ENCODE results near the gene CCNE1. TPM values are rescaled to one million over a fixed set of nuclear protein-coding genes. Genes with fewer than 3 reads are reported as not detected.
"Not testable (repeated sequence)": the region's sequence is repeated elsewhere in the genome, so short reads cannot be mapped to it uniquely, and the experiment has no call there.

CCNE1 gene
- polyA plus RNA-seq, 3 donors from 2014 or later, result 0.22 to 0.39 TPM; not detected in 1

DNA sequence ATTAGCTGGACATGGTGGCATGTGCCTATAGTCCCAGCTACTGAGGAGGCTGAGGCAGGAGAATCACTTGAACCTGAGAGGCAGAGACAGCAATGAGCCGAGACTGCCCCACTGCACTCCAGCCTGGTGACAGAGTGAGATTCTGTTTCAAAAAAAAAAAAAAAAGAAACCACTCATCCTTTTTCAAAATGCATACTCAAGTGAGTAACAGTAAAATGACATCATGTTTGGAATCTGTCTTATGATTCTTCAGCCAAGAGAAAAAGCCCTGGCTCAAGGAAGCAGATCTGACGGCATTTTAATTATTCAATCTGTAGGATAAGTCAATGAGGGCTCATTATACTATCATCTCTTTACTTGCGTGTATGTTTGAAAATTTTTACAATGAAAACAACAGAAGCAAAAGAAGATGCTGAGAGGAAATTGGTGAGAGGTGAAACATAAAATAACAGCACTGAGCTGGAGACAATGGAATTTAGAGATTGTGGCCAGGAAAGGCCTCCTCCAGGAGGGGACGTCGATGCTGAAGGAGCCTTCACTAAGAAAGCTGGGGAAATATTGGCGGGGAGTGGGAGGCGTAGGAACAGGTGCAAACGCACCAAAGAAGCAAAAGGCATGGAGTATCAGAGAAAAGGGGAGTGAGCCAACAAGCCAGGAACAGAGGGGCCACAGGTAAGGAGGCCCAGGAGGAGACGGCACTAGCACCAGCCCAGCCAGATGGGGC, 12.9 kb upstream of the CCNE1 start:
- H3K9me3 Mint-ChIP-seq, result no peaks in the 10 kb centered on the region
- no peaks in the 10 kb centered on the region for H3K4me1 Mint-ChIP-seq
- no peak overlapping the region for H3K4me3 Mint-ChIP-seq
- peaks cover 3 to 5% (median 3%) of the 10 kb centered on the region in 3 donors for H3K27me3 Mint-ChIP-seq (ENCODE audit: low read depth in 3 of 3)
- H3K27ac Mint-ChIP-seq, result no peak overlapping the region
- H3K36me3 Mint-ChIP-seq, result no peaks in the 10 kb centered on the region
- no peak for DNase-seq

DNA sequence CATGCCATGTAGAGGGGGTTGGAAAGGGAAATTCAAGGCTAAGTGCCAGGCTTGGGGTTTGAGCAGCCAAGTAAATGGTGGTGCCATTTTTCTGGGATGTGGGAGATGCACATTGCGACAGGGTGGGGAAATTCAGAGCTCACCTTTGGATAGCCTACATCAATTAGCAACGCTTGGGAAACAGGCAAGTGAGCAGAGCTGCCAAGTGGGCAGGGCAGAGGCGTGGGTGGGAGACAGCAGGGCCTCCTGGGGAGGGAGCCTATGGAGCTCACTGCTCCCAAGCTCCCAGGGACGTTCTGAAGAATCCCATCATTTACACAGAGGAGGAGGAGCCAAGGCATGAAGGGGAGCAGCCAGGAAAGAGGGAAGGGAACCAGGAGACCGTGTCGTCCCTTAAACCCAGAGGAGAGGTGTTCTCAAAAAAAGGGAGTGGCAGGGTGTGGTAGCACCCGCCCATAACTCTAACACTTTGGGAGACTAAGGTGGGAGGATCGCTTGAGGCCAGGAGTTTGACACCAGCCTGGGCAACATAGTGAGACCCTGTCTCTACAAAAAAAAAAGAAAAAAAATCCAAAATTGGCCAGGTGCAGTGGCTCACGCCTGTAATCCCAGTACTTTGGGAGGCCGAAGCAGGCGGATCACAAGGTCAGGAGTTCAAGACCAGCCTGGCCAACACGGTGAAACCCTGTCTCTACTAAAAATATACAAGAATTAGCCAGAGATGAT, 11.5 kb upstream of the CCNE1 start:
- Mint-ChIP-seq H3K9me3 (no peaks in the 10 kb centered on the region), H3K27ac (no peak overlapping the region), H3K4me1 (no peaks in the 10 kb centered on the region), H3K36me3 (no peaks in the 10 kb centered on the region), H3K4me3 (no peak overlapping the region), H3K27me3 (ENCODE audit: low read depth in 3 of 3) (peaks cover 3 to 4% (median 3%) of the 10 kb centered on the region in 3 donors)
- DNase-seq, result no peak

DNA sequence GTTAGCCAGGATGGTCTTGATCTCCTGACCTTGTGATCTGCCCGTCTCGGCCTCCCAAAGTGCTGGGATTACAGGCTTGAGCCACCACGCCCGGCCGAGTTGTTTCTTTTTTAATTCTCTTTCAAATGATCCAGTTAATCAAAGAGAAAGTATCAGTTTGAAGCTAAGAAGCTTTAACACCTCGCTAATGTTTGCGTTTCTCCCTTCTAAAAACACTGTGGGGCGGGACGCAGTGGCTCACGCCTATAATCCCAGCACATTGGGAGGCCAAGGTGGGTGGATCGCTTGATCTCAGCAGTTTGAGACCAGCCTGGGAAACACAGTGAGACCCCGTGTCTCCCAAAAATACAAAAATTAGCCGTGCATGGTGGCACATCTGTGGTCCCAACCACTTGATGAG, 7.8 kb upstream of the CCNE1 start:
- not testable (repeated sequence) for H3K4me1 Mint-ChIP-seq; H3K9me3 Mint-ChIP-seq; H3K27ac Mint-ChIP-seq; DNase-seq; H3K36me3 Mint-ChIP-seq; H3K4me3 Mint-ChIP-seq; H3K27me3 Mint-ChIP-seq (ENCODE audit: low read depth in 3 of 3)

DNA sequence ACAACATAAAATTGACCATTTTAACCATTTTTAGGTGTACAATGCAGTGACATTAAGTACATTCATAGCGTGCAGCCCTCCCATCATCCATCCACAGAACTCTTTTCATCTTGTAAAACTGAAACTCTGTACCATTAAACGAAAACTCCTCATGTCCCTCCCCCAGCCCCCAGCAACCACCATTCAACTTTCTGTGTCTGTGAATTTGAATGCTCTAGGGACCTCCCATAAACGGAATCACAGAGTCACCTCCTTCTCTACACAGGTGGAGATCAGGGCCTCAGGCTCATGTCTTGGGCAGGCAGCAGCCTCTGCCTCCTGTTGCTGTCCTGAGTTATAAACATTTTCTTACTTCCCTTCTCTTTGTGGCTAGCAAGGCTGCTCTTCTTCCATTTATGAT, 7.3 kb upstream of the CCNE1 start:
- Mint-ChIP-seq H3K27me3 (ENCODE audit: low read depth in 3 of 3) (peaks cover 2 to 3% (median 2%) of the 10 kb centered on the region in 3 donors), H3K4me1 (no peaks in the 10 kb centered on the region), H3K9me3 (no peaks in the 10 kb centered on the region), H3K36me3 (no peaks in the 10 kb centered on the region), H3K4me3 (no peak overlapping the region), H3K27ac (no peak overlapping the region)
- DNase-seq, result no peak

DNA sequence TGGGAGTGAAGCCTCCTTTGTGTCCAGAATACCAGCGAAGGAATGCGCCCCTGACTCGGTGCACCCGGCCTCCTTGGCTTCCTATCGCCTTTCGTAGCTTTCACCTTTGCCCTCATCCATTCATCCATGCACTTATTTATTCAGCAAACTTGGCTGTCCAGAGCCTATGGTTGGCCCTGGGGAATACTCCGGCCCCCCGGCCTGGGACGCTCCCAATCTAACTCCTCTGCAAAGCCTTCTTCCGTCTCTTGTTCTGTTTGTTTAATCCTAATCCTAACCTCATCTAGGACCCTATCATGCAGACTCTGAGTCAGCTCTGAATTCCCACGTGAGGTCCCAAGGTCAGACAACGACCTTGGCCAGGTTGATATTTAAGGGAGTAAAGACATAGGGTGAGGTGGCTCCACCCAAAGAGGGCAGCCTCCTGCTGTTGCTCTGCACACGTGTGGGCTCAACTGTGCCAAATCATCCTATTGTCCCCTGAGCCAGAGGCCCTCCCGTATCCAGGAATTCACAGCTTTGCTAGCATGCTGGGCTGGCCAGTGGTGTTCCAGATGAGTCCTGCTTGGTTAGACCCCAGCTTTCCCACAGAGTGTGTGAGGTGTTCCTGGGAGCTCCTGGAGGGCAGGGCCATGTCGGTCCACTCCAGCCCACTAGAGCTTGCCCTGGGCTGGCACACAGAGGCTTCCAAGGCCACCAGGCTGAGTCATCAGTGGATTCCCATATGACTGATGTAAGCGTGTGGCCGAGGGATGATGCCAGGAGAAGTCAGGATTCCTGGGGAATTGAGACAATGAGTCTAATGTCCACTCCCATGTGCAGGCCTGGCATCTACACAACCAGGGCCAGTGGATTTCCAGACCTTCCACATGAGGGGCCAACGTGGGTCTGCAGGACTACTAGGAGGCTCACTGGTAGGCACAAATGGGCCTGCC, 6.5 kb upstream of the CCNE1 start:
- Mint-ChIP-seq H3K9me3 (no peaks in the 10 kb centered on the region), H3K4me3 (no peak overlapping the region), H3K27ac (no peak overlapping the region), H3K36me3 (no peaks in the 10 kb centered on the region), H3K4me1 (peaks cover 0 to under 1% of the 10 kb centered on the region in 2 donors), H3K27me3 (ENCODE audit: low read depth in 3 of 3) (peaks cover 2 to 3% (median 2%) of the 10 kb centered on the region in 3 donors)
- DNase-seq, result no peak

DNA sequence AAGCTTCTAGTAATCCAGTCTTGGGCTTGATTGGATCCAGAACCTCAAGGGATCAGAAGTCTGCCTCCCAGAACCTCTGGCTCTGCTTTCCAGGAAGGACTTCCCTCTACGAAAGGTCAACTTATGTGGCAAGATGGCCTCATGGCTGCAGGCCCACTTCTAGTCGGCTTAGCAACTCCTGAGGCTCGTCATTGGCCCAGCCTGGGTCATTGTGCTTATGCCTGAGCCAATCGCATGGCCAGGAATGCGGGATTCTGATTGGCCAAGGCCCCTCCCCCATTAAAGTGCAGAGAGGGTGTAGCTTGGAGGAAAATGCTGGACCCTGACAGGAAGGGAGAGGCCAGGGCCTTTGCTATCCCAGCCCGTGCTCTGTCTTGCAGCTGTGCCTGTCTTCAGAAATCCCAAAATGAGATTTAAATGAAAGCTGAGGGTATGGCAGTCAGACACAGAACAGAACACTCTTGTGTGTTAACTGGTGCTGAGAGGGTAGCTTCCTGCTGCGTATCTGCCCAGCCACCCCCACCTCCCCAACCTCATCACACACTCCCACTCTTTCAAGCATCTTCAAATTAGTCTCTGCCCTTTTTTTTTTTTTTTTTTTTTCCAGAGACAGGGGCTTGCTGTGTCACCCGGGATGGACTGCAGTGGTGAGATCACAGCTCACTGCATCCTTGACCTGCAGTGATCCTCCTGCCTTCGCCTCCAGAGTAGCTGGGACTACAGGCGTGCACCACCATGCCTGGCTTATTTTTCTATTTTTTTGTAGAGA, 5.5 kb upstream of the CCNE1 start:
- H3K36me3 Mint-ChIP-seq, result no peaks in the 10 kb centered on the region
- H3K27ac Mint-ChIP-seq, result no peak overlapping the region
- DNase-seq, result no peak
- peaks cover 2 to 10% (median 5%) of the 10 kb centered on the region in 3 donors for H3K27me3 Mint-ChIP-seq (ENCODE audit: low read depth in 3 of 3)
- no peak overlapping the region for H3K4me3 Mint-ChIP-seq
- H3K4me1 Mint-ChIP-seq, result peaks cover 4 to 9% of the 10 kb centered on the region in 2 donors
- no peaks in the 10 kb centered on the region for H3K9me3 Mint-ChIP-seq

DNA sequence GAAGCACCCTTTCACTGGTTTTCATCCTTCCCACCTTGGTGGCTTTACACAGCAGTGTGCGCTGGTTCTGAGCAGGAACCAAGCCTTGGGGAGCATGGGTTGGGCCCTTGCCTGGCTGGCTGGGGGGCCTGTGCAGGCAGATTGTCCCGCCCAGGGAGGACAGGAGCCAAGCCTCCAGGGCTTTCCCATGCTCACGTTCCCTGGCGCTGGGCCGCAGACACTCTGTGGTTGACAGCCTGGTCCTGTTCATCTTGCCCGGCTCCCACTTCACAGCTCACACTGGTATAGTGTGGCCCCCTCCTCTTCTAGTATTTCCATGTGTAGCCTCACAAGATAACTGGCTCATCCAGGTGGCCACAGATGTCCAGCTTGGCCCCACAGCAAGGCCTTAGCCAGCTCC, 4.6 kb upstream of the CCNE1 start:
- H3K27me3 Mint-ChIP-seq (ENCODE audit: low read depth in 3 of 3), result peaks cover 2 to 8% (median 5%) of the 10 kb centered on the region in 3 donors
- no peak overlapping the region for H3K4me3 Mint-ChIP-seq
- H3K27ac Mint-ChIP-seq, result no peak overlapping the region
- H3K4me1 Mint-ChIP-seq, result peaks cover 4 to 9% of the 10 kb centered on the region in 2 donors
- H3K36me3 Mint-ChIP-seq, result no peaks in the 10 kb centered on the region
- H3K9me3 Mint-ChIP-seq, result no peaks in the 10 kb centered on the region
- no peak for DNase-seq

DNA sequence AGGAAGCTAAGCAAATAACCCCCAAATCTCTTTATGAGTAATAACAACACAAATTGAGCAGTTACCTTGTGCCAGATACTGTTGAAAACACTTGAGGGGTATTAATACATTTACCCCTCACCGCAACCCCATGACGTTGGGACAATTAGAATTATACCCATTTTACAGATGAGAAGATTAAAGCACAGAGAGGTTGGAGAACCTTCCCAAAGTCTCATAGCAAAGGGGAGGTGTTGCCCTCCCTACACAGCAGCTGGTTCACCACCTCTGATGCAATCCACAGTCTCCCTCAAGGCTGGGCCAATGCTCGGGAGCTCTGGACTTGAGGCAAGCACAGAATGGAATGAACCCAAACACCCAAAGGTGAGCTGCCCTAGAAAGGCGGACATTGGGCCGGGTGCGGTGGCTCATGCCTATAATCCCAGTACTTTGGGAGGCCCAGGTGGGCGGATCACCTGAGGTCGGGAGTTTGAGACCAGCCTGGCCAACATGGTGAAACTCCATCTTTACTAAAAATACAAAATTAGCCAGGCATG, 3.9 kb upstream of the CCNE1 start:
- H3K27me3 Mint-ChIP-seq (ENCODE audit: low read depth in 3 of 3), result peaks cover 4 to 11% (median 8%) of the 10 kb centered on the region in 3 donors
- no peak overlapping the region for H3K4me3 Mint-ChIP-seq
- H3K36me3 Mint-ChIP-seq, result no peaks in the 10 kb centered on the region
- peaks cover 7 to 12% of the 10 kb centered on the region in 2 donors for H3K4me1 Mint-ChIP-seq
- H3K27ac Mint-ChIP-seq, result no peak overlapping the region
- H3K9me3 Mint-ChIP-seq, result no peaks in the 10 kb centered on the region
- no peak for DNase-seq

DNA sequence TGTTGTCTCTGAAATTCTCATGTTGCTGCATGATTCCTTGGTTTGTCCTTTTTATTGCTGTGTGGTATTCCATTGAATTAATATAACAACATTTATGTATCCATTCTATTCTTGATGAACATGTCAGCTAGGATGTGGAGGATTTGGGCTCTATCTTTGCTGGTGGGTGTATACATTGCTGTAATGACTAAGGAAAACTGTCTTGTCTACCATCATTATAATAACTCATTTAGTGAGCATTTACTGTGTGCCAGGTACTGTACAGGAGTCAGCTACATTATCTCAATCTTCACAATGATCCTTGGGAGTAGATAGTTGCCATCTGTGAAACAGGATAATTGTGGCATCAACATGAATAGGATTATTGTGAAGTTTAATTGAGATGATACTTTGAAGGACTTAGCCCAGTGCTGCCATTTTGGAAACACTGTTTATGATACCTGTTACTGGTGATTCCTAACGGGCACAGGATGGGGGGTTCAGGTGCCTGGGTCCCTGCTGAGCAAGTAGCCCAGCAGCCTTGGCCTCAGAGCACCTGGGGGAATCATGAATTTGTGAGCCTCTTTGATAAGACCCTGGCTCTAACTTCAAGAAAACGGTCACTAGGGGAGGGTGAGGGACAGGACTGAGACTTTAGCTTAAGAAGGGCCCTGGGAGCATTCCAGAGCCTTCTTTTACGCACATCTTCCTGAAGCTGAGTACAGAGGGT, 1.8 kb upstream of the CCNE1 start:
- H3K4me1 Mint-ChIP-seq, result peaks cover 10 to 20% of the 10 kb centered on the region in 2 donors
- H3K9me3 Mint-ChIP-seq, result no peaks in the 10 kb centered on the region
- peak overlapping the region in 5 of 6 donors; percentile 1 to 87 (median 53) for H3K27ac Mint-ChIP-seq
- DNase-seq, result no peak
- no peaks in the 10 kb centered on the region for H3K36me3 Mint-ChIP-seq
- H3K4me3 Mint-ChIP-seq, result peak overlapping the region in 4 of 5 donors; percentile 34 to 80 (median 74)
- H3K27me3 Mint-ChIP-seq (ENCODE audit: low read depth in 3 of 3), result peaks cover 4 to 14% (median 11%) of the 10 kb centered on the region in 3 donors

DNA sequence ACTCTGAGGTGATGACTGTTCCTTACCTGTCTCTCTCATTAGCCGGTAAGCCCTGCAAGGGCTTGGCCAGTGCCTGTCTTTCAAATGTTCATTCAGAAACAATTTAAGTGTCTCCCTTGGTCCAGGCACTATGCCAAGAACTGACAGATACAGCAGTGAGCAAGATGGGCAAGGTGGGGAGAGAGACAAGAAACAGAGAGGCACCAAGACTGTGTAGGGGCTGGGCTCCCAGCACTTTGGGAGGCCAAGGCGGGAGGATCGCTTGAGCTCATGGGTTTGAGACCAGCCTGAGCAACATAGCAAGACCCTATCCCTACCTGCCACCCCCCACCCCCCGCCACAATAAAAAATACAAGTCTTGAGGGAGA, 1.3 kb upstream of the CCNE1 start:
- peaks cover 10 to 20% of the 10 kb centered on the region in 2 donors for H3K4me1 Mint-ChIP-seq
- H3K27ac Mint-ChIP-seq, result peak overlapping the region; percentile 5 to 87 (median 76)
- H3K9me3 Mint-ChIP-seq, result no peaks in the 10 kb centered on the region
- H3K27me3 Mint-ChIP-seq (ENCODE audit: low read depth in 3 of 3), result peaks cover 4 to 13% (median 11%) of the 10 kb centered on the region in 3 donors
- peak overlapping the region; percentile 74 to 81 (median 78) for H3K4me3 Mint-ChIP-seq
- DNase-seq, result no peak
- no peaks in the 10 kb centered on the region for H3K36me3 Mint-ChIP-seq

DNA sequence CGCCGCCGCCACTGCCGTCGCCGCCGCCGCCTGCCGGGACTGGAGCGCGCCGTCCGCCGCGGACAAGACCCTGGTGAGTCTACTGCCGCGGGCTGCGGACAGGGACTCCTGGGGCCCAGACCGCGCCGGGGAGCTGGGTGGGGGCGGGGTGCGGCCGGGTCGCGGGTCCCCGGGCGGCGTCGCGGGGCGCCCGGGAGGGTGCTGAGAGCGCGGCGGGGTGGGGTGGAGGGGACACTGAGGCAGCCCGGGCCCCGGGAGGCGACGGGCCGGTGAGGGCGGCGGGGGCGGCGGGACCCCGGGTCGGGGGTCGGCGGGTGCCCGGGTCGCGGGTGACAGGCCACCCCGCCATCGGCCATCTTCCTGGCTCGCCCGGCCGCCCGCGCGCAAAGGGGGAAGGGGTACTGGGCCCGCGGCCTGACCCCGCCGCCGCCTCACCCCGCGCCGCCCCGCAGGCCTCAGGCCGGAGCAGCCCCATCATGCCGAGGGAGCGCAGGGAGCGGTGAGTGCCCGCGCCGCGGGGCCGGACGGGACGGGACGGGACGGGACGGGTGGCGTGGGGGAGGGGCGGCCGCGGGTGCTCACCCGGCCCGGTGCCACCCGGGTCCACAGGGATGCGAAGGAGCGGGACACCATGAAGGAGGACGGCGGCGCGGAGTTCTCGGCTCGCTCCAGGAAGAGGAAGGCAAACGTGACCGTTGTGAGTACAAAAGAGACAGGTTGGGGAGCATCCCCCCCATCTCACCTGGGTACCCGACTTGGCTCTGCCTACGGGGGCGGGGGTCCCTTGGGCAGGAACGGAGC, 489 bp downstream of the CCNE1 start:
- H3K27me3 Mint-ChIP-seq (ENCODE audit: low read depth in 3 of 3), result peaks cover 4 to 13% (median 11%) of the 10 kb centered on the region in 3 donors
- no peaks in the 10 kb centered on the region for H3K36me3 Mint-ChIP-seq
- peaks cover 10 to 20% of the 10 kb centered on the region in 2 donors for H3K4me1 Mint-ChIP-seq

DNA sequence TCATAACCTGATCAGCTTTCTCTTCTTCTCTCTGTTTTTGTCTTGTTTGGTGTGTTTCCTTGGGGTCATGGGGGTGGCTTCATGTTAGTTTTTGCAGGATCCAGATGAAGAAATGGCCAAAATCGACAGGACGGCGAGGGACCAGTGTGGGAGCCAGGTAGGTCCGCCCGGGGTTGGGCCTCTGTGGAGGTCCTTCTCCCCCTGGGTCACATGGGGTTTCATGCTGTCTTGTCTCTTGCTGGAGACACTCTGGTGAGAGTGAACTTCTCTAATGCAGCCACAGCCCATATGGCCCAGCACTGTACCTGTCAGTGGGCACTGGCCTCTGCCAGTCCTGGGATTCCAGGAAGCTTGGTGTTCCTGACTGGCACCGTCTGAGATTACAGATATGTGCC, 1.1 kb downstream of the CCNE1 start:
- peaks cover 10 to 20% of the 10 kb centered on the region in 2 donors for H3K4me1 Mint-ChIP-seq
- peak overlapping the region; percentile 79 to 94 (median 90) for H3K4me3 Mint-ChIP-seq
- H3K36me3 Mint-ChIP-seq, result no peaks in the 10 kb centered on the region
- no peak for DNase-seq
- H3K27me3 Mint-ChIP-seq (ENCODE audit: low read depth in 3 of 3), result peaks cover 4 to 13% (median 11%) of the 10 kb centered on the region in 3 donors
- peak overlapping the region in 5 of 6 donors; percentile 26 to 87 (median 73) for H3K27ac Mint-ChIP-seq
- H3K9me3 Mint-ChIP-seq, result no peaks in the 10 kb centered on the region

More for the DNA sequence above, 489 bp downstream of the CCNE1 start:
- Mint-ChIP-seq H3K27ac (peak overlapping the region in 3 of 6 donors; percentile 42 to 87 (median 73)), H3K9me3 (no peaks in the 10 kb centered on the region), H3K4me3 (peak overlapping the region; percentile 79 to 94 (median 90))
- DNase-seq, result peak in 1 of 3 donors; percentile 7

Data from immature natural killer cell (primary cell).